Activated T-cell treated with anti-CD3 and anti-CD28 coated beads, Interleukin-2, amount 50 U/mL, for 1 hour (primary cell): ENCODE results near the gene BRSK2.

Experiments used
- DNase-seq: peaks from one replicate; pipeline ENCODE4 v3.0.0-alpha.2; 2020

BRSK2 gene

GRCh38 chr11:1484061-1484671 is 94.4 kb downstream of the BRSK2 start:
- no peak for DNase-seq

- no peak for DNase-seq
These were observed 95.2 kb downstream of the BRSK2 start for GRCh38 chr11:1484695-1485503.

- DNase-seq: no peak
These were observed 95.8 kb downstream of the BRSK2 start for GRCh38 chr11:1485504-1485885.

GRCh38 chr11:1486054-1486825 is 96.5 kb downstream of the BRSK2 start, which contains the start of gene MOB2:
Gene MOB2, minus strand, starts transcription at chr11:1486779. Its CDS starts 223 bp downstream, at chr11:1486556.
- DNase-seq: no peak

- DNase-seq: no peak
These were observed 97.5 kb downstream of the BRSK2 start for GRCh38 chr11:1487091-1487850.

- DNase-seq: no peak
These were observed 98.3 kb downstream of the BRSK2 start for GRCh38 chr11:1487851-1488574.

- no peak for DNase-seq
These were observed 98.9 kb downstream of the BRSK2 start for GRCh38 chr11:1488575-1489180.

- DNase-seq: no peak
These were observed 100.9 kb downstream of the BRSK2 start for GRCh38 chr11:1490651-1491050.

- no peak for DNase-seq
These were observed 101.6 kb downstream of the BRSK2 start for GRCh38 chr11:1491379-1491778.

GRCh38 chr11:1493650-1494244 is 104.0 kb downstream of the BRSK2 start:
- no peak for DNase-seq

GRCh38 chr11:1494650-1495049 is 104.9 kb downstream of the BRSK2 start:
- no peak for DNase-seq

GRCh38 chr11:1496091-1496760 is 106.5 kb downstream of the BRSK2 start:
- DNase-seq: no peak

- no peak for DNase-seq
These were observed 107.0 kb downstream of the BRSK2 start for GRCh38 chr11:1496761-1497095.

- no peak for DNase-seq
These were observed 107.9 kb downstream of the BRSK2 start for GRCh38 chr11:1497600-1497999.

GRCh38 chr11:1498262-1498661 is 108.5 kb downstream of the BRSK2 start:
- DNase-seq: no peak

- DNase-seq: no peak
These were observed 109.6 kb downstream of the BRSK2 start for GRCh38 chr11:1499261-1499890.

GRCh38 chr11:1499899-1500298 is 110.2 kb downstream of the BRSK2 start:
- DNase-seq: no peak

GRCh38 chr11:1500466-1501420 is 111.0 kb downstream of the BRSK2 start:
- no peak for DNase-seq
